HL-60 (cell line): Measurements from ENCODE around the gene SFXN5.

ENCODE experiments used
- DNase-seq, 2 experiments: peaks; one replicate each; pipeline ENCODE4 v3.0.0-alpha.2; 2010 to 2020; ENCODE audit warnings: low read depth in 1 of 2, low spot score in 1 of 2
- H3K27ac ChIP-seq: fragments of 250-450 bp; sonication (Bioruptor Pico); replicated peaks from 2 replicates; pipeline ENCODE4 v1.5.1; 2020; ENCODE audit warnings: mild to moderate bottlenecking, moderate library complexity
- H3K27me3 ChIP-seq: fragments of 250-450 bp; sonication (Bioruptor Pico); 2 replicates; pipeline ENCODE4 v1.5.1; 2021; ENCODE audit warnings: mild to moderate bottlenecking, moderate library complexity; ENCODE audit not compliant: insufficient read depth, poor library complexity, severe bottlenecking
- H3K4me3 ChIP-seq: replicated peaks from 2 replicates; pipeline ENCODE4 v1.5.1; 2011; ENCODE audit warnings: mild to moderate bottlenecking, control low read depth, low read length; ENCODE audit not compliant: insufficient read depth
- GABPA ChIP-seq: IDR thresholded peaks from 2 replicates; pipeline ENCODE4 v1.6.1; 2012; ENCODE audit warnings: low read depth
- POLR2AphosphoS5 ChIP-seq: IDR thresholded peaks from 2 replicates; pipeline ENCODE4 v1.6.1; 2012; ENCODE audit warnings: low read depth
- REST ChIP-seq: IDR thresholded peaks from 2 replicates; pipeline ENCODE4 v1.6.1; 2012; ENCODE audit warnings: low read depth; ENCODE audit not compliant: insufficient replicate concordance
- SPI1 ChIP-seq: IDR thresholded peaks from 2 replicates; pipeline ENCODE4 v1.6.1; 2012; ENCODE audit warnings: low read depth, mild to moderate bottlenecking, borderline replicate concordance
- TF ChIP-seq, protein P1 (sequence below): IDR thresholded peaks from one replicate; pipeline ENCODE4 v1.5.1; 2011; ENCODE audit warnings: low read length, control low read depth, inconsistent platforms; ENCODE audit not compliant: insufficient read depth

SFXN5 gene

DNA sequence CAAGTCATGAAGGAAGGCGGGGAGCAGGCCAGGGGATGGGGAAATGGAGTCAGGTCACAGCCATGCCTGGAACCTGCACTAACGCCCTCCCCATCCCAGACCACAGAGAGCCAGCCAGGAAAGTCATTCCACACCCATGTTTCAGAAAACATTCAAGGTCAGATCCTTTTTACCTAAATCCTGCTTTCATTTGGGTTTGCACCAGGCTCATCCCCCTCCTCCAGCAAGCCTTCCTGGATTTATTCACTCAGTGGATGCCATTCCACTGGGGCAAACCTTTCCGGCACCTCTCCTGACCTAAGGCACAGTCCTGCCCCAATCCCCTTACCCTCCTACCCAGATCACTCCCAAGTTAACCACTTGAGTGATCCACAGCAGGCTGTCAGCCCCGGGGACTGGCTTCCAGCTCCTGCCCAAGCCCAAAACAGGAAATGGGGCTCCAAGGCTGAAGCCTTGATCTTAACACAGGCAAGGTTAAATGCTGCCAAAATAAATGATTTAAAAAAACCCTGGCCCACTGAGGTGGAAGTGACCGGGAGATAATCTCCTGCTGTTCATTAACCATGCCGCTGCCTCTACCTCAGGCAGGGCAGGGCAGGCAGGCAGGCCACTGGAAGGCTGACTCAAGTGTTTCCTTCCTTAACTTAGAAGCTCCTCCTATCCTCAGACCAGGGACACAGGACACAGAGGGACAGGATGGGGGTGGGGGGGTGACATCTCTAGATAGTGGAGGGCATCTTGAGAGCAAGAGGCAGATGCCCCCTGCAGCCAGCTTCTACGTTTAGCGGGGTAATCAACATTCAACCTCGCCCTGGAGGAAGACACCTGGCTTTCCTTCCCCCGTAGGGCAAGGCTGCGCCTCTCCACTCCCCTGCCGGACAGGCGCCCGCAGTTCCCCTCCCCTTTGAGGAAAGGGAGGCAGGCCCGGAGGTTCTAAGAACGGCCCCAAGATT is 39.8 kb upstream of the SFXN5 start:
- DNase-seq = no peak
- Histone ChIP-seq H3K27ac (no peak overlapping the region), H3K4me3 (no peak overlapping the region), H3K27me3 (peaks cover 44% of the 10 kb centered on the region)
- TF ChIP-seq SPI1 = no peak
- TF ChIP-seq REST = no peak

DNA sequence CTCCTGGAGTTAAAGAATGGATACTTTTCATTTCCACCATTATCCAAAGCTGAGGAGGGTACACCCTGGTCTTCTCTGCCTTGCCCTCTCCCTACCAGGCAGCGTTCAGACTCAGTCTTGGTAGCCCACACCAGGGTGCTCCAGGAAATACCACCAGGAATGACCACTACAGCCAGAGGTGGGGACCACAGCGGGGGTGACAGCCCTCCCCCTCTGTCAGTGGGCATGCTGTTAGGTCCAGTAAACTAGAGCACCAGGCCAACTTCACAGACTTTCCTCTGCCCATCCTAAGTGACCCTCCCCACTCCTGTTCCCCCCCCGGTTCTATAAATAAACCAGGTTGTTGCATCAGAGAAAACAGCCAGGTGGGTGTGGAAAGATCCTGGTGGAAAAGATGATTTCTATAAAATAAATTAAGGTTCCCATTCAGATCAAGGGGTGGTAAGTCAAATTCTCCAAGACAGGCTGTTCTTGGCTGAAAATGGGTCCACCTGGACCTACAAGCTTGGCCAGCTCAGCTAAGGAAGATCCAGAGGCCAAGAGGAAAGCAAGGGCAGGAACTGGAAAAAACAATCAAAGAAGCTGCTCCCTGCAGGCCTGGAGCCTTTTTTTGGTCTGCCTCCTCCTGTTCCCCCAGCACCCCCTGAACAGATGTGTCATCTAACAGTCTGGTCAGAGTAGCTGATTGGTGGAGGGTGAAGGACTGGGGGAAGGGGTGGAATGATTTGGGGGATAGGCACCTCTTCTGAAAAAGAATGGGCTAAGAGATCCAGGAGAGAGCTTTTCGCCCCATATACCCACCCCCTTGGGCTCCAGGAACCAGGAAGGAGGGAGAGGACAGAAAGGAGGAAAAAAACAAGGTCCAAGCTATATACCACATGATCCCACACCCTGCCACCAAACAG is 38.9 kb upstream of the SFXN5 start:
- TF ChIP-seq REST (no peak), GABPA (no peak), SPI1 (no peak), POLR2AphosphoS5 (no peak)
- TF ChIP-seq, protein P1, sequence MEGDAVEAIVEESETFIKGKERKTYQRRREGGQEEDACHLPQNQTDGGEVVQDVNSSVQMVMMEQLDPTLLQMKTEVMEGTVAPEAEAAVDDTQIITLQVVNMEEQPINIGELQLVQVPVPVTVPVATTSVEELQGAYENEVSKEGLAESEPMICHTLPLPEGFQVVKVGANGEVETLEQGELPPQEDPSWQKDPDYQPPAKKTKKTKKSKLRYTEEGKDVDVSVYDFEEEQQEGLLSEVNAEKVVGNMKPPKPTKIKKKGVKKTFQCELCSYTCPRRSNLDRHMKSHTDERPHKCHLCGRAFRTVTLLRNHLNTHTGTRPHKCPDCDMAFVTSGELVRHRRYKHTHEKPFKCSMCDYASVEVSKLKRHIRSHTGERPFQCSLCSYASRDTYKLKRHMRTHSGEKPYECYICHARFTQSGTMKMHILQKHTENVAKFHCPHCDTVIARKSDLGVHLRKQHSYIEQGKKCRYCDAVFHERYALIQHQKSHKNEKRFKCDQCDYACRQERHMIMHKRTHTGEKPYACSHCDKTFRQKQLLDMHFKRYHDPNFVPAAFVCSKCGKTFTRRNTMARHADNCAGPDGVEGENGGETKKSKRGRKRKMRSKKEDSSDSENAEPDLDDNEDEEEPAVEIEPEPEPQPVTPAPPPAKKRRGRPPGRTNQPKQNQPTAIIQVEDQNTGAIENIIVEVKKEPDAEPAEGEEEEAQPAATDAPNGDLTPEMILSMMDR = no peak
- Histone ChIP-seq H3K4me3 (no peak overlapping the region), H3K27ac (no peak overlapping the region), H3K27me3 (peaks cover 39% of the 10 kb centered on the region)
- DNase-seq = no peak

DNA sequence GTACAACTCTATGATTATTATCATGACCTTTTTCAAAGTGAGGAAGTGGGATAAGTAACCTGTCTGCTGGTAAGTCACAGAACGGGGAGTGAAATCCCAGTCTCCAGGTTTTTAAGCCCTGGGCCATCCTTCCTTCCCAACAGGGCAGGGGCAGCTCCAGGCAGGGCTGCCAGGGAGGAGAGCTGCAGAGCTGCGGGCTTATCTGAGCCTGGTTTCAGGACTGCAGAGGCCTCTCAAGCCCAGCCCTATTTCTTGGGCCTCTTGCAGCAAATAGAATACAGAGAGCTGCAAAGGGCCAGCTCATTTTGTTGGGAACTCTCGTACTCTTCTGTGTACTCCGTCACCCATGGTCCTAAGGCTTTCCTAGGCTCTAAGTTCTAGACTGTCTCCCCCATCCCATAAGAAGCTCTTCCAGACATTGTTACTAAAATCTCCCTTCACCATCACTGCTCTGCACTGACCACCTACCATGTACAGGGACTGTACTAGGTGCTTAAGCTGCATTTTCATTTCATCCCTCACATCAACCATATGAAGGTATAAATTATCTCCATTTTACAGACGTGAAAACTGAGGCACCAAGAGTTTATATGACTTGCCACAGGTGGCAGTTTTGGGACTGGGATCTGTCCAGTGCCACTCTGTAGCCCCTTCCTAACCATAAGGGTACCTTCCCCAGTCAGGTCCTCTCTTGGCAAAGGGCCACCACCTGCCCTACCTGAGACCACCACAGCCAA is 38.1 kb upstream of the SFXN5 start:
- no peak overlapping the region for H3K27ac ChIP-seq
- TF ChIP-seq REST (no peak), GABPA (no peak), SPI1 (no peak), POLR2AphosphoS5 (no peak)
- TF ChIP-seq, protein P1 = no peak
- no peak overlapping the region for H3K4me3 ChIP-seq
- no peak for DNase-seq
- H3K27me3 ChIP-seq = peaks cover 36% of the 10 kb centered on the region
